GM18867 (cell line): ENCODE results near the gene RPA1.

Source experiments
- ATAC-seq: cut with Tn5 transposase; IDR thresholded peaks from one replicate; pipeline ENCODE4 v1.9.1; 2021; ENCODE audit warnings: mild to moderate bottlenecking, moderate library complexity; ENCODE audit not compliant: unreplicated experiment

Gene RPA1

DNA sequence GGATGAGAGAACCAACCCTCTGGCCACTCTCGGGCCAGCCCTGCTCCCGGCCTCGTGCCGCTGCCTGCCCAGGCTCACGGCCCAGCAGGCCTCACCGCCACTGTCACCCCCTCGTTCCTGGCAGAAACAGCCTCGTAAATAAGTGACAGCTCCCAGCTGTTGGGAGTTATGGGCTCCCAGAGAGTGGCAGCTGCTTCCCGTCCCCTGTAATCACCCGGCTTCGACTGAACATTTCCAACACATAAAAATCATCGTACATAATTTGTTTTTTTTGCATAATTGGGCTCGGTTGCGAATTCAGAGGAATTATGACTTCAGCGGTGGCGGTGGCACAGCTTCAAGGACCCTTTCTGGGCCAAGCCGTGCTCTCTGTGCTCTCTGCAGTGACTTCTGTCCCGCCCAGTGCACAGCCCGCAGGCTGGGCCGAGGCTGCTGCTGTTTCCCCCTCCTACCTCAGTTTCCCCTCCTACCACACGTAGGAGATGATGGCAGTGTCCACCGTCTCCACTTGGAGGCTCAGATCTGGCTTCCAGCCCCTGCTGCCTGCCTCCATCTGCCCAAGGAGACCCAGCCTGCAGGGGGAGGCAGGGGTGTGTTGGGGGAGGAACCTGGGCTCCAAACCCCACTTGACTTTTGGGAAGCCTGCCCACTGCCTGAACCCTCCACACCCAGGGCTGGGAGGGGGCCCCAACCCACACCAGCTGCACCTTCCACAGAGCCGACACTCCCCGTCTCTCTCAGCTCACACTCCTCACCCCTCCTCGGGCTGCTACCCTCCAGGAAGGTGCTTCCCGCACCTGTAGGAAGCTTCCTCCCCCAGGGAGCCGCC, 110.4 kb downstream of the RPA1 start:
- ATAC-seq: no peak

DNA sequence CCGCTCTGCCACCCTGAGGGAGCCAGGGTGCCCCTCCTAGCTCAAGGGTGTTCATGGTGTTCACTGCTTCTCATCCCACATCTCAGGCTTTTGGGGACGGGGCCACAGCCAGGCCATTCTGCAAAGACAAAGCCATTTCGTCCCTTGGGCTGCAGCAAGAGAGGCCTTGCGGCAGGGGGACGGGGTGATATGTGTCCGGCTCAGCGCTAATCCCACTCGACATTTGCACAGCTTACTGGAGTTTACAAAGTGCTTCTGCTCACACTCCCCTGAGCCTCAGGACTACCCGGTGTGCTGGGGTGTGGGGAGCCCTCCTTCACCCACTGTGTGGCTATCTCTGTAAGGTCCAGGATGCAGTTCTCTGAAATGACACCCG, 111.0 kb downstream of the RPA1 start:
- ATAC-seq: no peak

DNA sequence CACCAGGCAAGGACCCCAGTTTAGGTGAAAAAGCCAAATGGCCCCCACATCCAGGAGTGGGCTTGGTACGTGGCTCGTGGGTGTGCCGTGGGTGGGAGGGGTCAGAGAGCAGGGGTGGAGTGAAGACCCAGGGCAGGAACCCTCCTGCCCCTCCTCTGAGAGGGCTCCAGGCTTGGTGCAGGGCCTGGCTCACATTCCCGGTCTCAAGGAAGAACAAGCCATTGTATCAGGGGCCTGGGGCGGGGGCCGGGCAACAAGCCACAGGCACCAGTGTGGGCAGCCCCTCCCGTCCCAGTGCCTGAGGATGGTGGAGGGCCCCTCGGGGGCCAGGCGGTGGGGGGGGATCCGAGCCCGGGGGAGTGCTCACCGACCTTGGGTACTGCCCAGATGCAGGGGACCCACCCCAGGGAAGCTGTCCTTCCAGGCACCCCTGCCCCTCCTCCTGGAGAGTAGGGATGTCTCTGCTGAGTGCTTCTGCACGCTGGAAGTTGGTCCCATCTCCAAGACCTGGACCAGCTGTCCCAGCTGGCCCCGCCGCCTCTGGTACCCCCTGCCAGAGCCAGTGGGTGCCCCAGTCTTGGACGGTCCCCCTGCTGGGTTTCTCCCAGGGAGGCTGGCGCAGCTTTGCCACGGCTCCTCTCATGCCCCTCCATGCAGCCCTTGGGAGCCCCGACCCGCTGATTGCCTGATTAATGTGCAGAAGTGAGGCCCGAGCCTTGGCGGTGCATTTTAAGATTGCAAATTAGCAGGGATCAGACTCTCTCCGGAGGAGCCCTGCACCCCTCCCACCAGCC, 111.7 kb downstream of the RPA1 start:
- ATAC-seq: no peak

DNA sequence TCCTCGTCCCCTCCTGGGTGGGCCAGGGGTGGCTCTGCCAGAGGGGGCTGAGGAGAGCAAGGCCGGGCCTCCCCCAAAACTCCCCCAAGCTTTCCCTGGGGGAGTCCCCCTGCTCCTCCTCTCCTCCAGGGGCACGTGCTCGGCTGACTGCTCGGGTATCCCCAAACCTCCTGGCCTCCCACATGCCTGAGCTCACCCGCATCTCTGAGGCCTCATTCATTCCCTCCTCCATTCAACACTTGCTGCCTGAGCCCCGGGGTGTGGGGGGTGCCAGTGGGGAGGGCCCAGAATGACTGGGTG, 112.2 kb downstream of the RPA1 start:
- ATAC-seq: no peak

DNA sequence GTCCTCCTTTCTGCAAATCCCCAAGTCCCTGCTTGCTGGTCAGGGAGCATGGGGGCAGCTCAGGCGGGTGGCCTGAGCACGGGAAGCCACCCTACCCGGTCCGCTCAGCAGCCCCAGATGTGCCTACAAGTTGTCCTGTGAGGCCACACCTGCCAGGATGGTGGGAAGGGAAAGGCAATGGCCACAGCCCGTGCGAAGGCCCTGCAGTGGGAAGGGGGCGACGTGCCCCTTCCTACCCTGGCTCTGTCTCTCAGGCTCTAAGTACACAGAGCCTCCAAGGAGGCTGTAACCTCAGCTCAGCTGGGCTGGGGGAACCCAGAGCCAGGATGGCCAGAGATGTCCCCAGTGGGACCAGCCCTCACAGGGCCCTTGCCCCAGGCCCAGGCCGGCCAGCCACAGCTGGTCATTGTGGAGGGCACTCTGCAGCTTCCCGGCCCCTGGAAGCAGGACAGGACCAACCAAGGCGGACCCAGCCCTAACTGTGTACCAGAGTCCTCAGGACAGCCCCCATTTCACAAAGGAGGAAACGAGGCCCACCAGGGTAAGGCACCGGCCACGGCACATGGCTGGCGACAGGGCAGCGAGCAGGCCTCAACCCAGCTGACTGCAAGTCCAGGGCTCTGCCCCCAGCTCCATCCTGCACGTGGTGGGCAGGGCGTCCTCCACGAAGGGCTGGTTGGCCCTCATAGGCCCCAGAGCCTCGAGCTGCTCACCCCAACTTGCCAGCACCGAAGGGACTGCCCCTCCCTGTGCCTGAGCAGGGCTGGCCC, 113.0 kb downstream of the RPA1 start:
- ATAC-seq: no peak

DNA sequence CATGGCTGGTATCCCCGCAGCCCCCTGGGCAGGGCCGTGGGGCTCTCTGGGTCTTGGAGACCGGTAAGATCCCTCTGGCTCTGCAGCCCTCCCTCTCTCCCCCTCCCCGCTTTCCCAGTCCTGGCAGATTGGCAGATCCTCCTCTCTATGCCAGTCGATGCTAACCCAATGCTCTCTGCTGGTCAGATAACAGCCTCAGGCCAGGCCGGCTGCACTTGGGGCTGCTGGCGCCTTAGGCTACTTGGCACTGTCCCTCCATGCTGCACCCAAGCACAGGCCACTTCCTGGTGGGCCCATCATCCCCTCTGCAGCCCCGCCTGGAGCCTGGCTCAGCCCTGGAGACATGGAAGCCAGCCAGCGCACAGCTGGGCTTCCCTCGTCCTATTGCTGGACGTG, 113.6 kb downstream of the RPA1 start:
- no peak for ATAC-seq

DNA sequence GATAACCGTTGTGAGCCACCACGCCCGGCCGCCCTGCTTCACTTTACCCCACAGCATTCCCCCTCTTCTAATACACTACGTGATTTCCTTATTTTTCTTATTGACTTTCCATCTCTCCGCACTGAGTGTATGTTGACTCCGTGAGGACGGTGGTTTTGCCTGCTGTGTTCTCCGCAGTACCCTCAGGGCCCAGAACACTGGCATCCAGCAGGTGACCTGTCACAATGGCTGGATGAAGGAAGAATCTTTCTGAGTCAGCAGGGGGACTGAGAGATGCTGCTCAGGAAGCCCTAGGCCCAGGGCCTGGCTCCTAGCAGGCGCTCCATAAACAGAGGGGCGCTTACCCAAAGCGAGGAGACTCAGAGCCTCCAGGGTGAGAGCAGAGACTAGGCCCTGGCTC, 115.8 kb downstream of the RPA1 start:
- no peak for ATAC-seq

DNA sequence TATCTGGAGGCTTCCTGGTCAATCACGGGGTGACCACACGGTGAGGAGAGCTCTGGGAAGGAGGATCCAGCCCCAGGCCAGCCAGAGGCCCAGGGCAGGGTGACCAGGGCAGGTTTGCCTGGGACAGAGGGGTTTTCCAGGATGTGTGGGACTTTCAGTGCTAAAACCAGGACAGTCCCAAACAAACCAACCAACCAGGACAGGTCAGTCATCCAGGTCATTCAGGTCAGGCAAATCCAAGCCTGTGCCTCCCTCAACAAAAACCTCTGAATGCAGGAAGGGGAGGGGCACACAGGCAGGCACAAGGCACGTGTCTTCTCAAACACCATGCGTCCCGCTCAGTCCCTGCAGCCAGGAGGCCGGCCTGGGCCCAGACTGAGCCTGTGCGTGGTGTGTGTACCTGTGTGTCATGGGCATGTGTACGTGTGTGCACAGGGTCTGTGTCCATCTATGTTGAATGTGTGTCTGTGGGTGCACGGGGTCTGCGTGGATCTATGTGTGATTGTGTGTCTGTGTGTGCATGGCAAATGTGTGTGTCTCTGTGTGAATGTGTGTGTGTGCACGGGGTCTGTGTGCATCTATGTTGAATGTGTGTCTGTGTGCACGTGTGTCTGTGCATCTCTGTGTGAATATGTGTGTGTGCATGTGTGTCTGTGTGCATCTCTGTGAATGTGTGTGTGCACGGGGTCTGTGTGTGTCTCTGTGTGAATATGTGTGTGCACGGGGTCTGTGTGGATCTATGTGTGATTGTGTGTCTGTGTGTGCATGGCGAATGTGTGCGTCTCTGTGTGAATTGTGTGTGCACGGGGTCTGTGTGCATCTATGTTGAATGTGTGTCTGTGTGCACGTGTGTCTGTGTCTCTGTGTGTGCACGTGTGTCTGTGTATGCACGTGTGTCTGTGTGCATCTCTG, 116.5 kb downstream of the RPA1 start:
- no peak for ATAC-seq

DNA sequence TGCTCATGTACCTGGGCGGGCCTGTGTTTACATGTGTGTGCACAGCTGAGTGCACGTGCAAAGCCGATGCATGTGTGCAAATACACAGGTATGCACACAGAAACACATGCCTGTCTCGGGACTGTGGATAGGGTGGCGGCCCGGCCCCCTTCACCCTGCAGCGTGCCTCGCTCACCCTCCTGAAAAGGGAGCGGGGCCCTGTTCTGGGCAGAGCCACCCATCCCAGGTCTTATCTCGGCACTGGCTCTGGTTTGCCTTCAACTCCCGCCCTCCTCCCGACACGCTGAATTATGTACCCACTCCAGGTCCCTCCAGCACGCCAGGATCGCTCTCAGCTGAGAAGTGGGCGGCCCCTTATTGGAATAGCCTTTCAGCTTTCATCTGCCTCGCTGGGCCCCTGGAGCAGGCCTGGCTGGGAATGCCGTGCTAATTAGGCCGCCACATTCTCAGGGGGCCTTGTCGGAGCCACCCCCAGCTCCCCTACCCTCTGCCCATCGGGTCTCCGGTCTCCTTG, 117.5 kb downstream of the RPA1 start:
- no peak for ATAC-seq

DNA sequence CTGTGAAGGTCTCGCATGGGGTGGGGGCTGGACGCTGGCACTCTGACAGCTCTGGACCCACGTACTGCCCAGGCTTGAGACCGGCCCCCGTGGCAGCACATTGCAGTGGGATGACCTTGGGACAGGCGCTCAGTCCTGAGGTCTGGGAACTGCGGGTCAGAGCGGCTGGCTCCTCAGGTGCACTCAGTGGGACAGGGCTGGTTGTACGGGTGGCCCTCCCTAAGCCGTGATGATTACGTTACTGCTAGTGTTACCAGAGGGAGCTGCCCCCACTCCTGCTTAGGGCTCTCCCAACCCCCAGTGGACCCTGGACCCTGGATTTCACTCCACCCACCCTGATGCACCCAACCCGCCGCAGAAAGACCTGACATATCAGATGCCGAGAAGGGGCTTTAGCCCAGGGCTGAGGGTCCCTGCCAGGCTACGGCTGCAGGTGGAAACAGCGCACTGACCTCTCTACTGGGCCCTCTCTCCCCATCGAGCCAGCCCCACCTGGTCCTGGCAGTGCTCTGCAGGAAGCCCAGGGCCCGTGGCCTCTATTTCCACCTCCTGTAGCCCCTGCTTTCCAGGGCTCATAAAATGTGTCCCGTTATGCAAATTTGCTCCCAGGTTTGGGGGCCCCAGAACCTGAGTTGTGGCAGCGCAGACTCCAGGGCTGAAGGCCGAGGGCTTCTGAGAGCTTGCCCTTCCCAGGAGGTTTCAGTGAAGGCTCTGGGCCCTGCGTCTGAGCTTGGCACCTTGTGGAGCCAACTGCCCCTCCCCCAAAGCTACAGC, 118.1 kb downstream of the RPA1 start:
- no peak for ATAC-seq

DNA sequence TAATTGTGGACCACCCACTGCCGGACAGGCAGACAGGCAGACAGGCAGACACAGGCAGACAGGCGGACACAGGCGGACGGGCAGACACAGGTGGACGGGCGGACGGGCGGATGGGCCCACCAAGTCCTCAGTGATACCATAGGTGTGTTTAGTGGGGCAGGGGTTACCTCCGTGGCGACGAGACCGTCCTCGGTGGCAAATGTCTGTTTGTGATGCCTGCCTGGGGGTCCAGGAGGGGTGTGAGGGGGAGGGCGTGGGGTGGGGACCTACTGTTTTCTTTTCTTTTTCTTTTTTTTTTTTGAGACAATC, 118.7 kb downstream of the RPA1 start:
- ATAC-seq: no peak
